ENCODE results near the gene JMJD1C.
"Not testable (repeated sequence)": the region's sequence is repeated elsewhere in the genome, so short reads cannot be mapped to it uniquely, and the experiment has no call there.

JMJD1C gene

GRCh38 chr10:63465293-63466143 is at the start of gene JMJD1C:
JMJD1C (minus strand) TSS chr10:63465977; CDS start chr10:63465662, 315 bp downstream.
- peak; percentile 31 for DNase-seq

GRCh38 chr10:63515002-63515763 is 49.4 kb upstream of the JMJD1C start:
- peak; percentile 20 for DNase-seq

GRCh38 chr10:63506554-63506953 is 40.8 kb upstream of the JMJD1C start:
- no peak for DNase-seq

GRCh38 chr10:63505562-63505961 is 39.8 kb upstream of the JMJD1C start:
- no peak for DNase-seq

GRCh38 chr10:63504145-63504881 is 38.5 kb upstream of the JMJD1C start:
- DNase-seq = peak; percentile 49

- no peak for DNase-seq
Observed at GRCh38 chr10:63503395-63503794, 37.6 kb upstream of the JMJD1C start.

GRCh38 chr10:63502832-63503231 is 37.1 kb upstream of the JMJD1C start:
- no peak for DNase-seq

GRCh38 chr10:63501954-63502353 is 36.2 kb upstream of the JMJD1C start:
- DNase-seq = no peak

- DNase-seq = not testable (repeated sequence)
Observed at GRCh38 chr10:63500551-63500950, 34.8 kb upstream of the JMJD1C start.

- no peak for DNase-seq
Observed at GRCh38 chr10:63498665-63499064, 32.9 kb upstream of the JMJD1C start.

GRCh38 chr10:63497321-63497720 is 31.5 kb upstream of the JMJD1C start:
- no peak for DNase-seq

- no peak for DNase-seq
Observed at GRCh38 chr10:63496561-63496960, 30.8 kb upstream of the JMJD1C start.

- DNase-seq = no peak
Observed at GRCh38 chr10:63494951-63495350, 29.2 kb upstream of the JMJD1C start.

GRCh38 chr10:63493004-63493403 is 27.2 kb upstream of the JMJD1C start:
- no peak for DNase-seq

GRCh38 chr10:63492317-63492690 is 26.5 kb upstream of the JMJD1C start:
- DNase-seq = not testable (repeated sequence)

GRCh38 chr10:63491588-63492316 is 26.0 kb upstream of the JMJD1C start:
- DNase-seq = no peak

- no peak for DNase-seq
Observed at GRCh38 chr10:63489838-63490237, 24.1 kb upstream of the JMJD1C start.

GRCh38 chr10:63487990-63488389 is 22.2 kb upstream of the JMJD1C start:
- DNase-seq = no peak

GRCh38 chr10:63483983-63484382 is 18.2 kb upstream of the JMJD1C start:
- DNase-seq = no peak

GRCh38 chr10:63481815-63482421 is 16.1 kb upstream of the JMJD1C start:
- DNase-seq = peak; percentile 60

GRCh38 chr10:63480237-63480636 is 14.5 kb upstream of the JMJD1C start:
- DNase-seq = no peak

- no peak for DNase-seq
Observed at GRCh38 chr10:63478564-63478963, 12.8 kb upstream of the JMJD1C start.

Measured in DMS79 treated with DMSO at 0.1 percent for 48 hours (cell line).